ACC112 (cell line): Measurements from ENCODE around the gene CPVL.
A peak's percentile ranks its signal among the peaks of the same experiment; 100 is the strongest.

Source experiments
- H2AFZ ChIP-seq: fragments of 200-600 bp; sonication (generic); one replicate; pipeline ENCODE4 v1.6.0; 2017; ENCODE audit warnings: antibody characterized with exemption, low read length; ENCODE audit not compliant: unreplicated experiment
- H3K27ac ChIP-seq: fragments of 200-600 bp; sonication (generic); 2 replicates; pipeline ENCODE4 v1.5.1; 2014; ENCODE audit warnings: low read depth, mild to moderate bottlenecking, antibody characterized with exemption, low read length, moderate library complexity
- H3K27me3 ChIP-seq: fragments of 200-600 bp; sonication (generic); 2 replicates; pipeline ENCODE4 v1.6.1; 2014; ENCODE audit warnings: mild to moderate bottlenecking, antibody characterized with exemption, low read length, moderate library complexity, mixed read lengths; ENCODE audit not compliant: insufficient read depth
- H3K36me3 ChIP-seq: fragments of 200-600 bp; sonication (generic); 2 replicates; pipeline ENCODE4 v1.6.1; 2016; ENCODE audit warnings: mild to moderate bottlenecking, antibody characterized with exemption, low read length, moderate library complexity, mixed read lengths; ENCODE audit not compliant: insufficient read depth
- H3K4me1 ChIP-seq: fragments of 200-600 bp; sonication (generic); one replicate; pipeline ENCODE4 v1.6.1; 2016; ENCODE audit warnings: low read length, mixed read lengths; ENCODE audit not compliant: insufficient read depth, unreplicated experiment, control insufficient read depth
- H3K4me3 ChIP-seq: fragments of 200-600 bp; sonication (generic); 2 replicates; pipeline ENCODE4 v1.5.1; 2014; ENCODE audit warnings: mild to moderate bottlenecking, low read depth, low read length
- H3K79me2 ChIP-seq: fragments of 200-600 bp; sonication (generic); one replicate; pipeline ENCODE4 v1.6.0; 2016; ENCODE audit warnings: low read length; ENCODE audit not compliant: control insufficient read depth, unreplicated experiment, insufficient read depth

The CPVL gene

DNA sequence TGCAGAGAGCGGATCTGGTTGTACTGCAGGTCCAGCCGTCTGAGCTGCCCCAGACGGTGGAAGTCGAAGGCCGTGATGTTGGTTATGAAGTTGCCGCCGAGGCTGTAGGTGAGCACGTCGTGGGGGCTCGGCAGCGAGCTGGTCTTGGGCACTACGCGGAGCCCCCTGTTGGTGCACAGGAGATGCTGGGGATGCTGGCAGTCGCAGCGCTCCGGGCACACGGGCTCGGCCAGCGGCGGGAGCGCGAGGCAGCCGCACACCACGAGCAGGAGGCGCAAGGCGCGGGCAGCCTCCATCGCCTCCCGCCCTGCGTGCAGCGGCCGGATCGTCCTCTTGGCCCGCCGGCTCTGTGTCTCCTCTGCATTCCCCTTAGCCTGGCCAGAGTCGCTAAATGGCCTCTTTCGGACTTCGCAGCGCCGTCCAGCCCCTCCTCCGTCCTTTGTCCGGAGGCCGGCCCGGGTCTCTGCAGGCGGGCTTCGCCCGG, 188.5 kb downstream of the CPVL start:
- H3K4me1 ChIP-seq = no peaks in the 10 kb centered on the region
- H3K36me3 ChIP-seq = no peaks in the 10 kb centered on the region
- H3K27ac ChIP-seq = no peak overlapping the region
- H3K79me2 ChIP-seq = no peaks in the 10 kb centered on the region
- peak overlapping the region; percentile 60 for H3K4me3 ChIP-seq
- H3K27me3 ChIP-seq = peaks cover 55% of the 10 kb centered on the region
- H2AFZ ChIP-seq = no peak overlapping the region

DNA sequence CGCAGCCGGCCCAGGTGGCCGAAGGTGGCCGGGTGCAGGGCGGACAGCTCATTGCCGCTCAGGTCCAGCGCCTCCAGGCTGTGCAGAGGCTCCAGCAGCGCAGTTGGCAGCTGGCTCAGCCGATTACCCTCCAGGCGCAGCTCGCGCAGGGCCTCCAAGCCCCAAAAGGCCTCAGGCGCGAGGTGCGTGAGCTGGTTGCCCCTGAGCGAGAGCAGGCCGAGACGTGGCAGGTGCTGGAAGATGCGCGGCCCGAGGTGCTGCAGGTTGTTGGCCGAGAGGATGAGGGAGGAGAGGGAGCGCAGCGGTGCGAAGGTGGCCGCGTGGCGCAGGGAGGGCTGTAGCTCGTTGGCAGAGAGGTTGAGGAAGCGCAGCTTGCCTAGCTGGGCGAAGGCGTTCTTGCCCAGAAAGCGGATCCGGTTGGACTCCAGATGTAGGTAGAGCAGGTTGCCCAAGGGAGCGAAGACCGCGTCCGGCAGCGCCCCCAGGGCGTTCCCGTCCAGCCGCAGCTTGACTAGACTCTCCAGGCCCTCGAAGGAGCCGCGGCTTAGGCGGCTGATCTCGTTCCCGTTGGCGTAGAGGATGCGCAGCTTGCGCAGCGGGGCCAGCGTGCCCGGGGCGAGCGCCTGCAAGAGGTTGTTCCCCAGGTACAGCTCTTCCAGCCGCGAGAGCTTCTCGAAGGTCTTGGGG, 189.1 kb downstream of the CPVL start:
- Histone ChIP-seq H3K27ac (no peak overlapping the region), H3K79me2 (no peaks in the 10 kb centered on the region), H3K36me3 (no peaks in the 10 kb centered on the region), H3K27me3 (peaks cover 55% of the 10 kb centered on the region), H3K4me3 (peak overlapping the region; percentile 60), H2AFZ (no peak overlapping the region), H3K4me1 (no peaks in the 10 kb centered on the region)

DNA sequence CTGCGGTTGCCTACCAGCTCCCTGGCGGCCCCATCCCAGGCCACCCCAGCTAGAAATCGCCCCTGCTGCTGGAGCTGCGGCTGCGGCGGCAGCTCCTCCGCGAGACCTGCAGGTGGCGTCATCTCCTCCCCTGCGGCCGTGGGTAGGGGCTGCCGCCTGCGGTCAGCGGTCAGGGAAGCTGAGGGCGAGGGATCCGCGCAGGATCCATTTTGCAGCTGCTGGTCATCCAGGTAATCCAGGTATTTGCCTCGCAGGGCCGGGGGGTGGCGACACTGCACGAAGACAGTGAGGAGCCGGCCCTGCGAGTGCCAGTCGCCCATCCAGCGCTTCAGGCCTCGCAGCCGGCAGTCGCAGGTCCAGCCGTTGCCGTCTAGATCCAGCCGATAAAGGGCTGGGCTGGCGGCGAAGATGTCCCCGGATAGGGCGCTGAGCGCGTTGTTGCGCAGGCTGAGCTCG, 189.7 kb downstream of the CPVL start:
- Histone ChIP-seq H3K27ac (no peak overlapping the region), H3K4me1 (no peaks in the 10 kb centered on the region), H3K79me2 (no peaks in the 10 kb centered on the region), H3K36me3 (no peaks in the 10 kb centered on the region), H2AFZ (no peak overlapping the region), H3K27me3 (peaks cover 55% of the 10 kb centered on the region), H3K4me3 (peak overlapping the region; percentile 60)

DNA sequence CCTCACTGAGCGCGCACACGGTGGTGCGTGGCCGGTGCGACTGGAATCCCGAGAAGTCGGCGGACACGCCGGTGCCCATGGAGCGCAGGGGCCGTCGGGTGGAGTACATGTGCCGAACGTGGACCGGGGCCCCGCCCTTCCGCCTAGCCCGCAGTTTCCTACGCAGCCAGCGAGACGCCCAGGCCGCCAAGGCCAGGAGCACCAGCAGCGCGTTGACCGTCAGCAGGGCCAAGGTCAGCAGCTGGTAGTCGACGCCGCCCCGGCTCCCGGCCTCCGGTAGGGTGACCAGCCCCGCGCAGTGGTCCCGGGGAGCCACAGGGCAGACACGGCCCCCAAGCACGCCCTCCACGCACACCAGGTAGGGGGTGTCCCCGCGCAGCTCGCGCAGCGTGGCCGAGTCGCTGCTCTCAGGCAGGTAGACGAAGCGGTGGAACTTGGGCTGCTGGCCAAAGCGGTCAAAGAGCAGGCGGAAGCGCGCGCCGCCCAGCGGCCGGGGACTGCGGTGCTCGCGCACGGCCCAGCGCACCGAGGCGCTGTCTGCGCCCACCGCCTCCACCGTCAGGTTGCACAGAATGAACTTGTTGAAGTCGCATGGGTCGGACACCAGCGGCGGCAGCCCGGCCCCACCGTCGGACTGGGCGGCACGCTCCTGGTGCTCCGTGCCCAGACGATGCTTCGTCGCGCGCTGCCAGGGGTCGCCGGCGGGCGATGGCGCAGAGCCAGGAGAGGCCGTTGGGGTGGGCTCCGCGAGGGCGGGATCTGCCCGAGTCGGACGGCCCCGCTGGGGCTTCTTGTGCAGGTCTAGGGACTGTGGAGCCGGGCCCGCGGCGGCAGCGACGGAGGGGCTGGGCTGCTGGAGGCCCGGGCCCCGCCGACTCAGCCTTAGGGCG, 190.4 kb downstream of the CPVL start:
- H3K36me3 ChIP-seq = no peaks in the 10 kb centered on the region
- H3K4me1 ChIP-seq = no peaks in the 10 kb centered on the region
- H3K27ac ChIP-seq = no peak overlapping the region
- H2AFZ ChIP-seq = no peak overlapping the region
- H3K27me3 ChIP-seq = peaks cover 59% of the 10 kb centered on the region
- H3K4me3 ChIP-seq = peak overlapping the region; percentile 60
- no peaks in the 10 kb centered on the region for H3K79me2 ChIP-seq

DNA sequence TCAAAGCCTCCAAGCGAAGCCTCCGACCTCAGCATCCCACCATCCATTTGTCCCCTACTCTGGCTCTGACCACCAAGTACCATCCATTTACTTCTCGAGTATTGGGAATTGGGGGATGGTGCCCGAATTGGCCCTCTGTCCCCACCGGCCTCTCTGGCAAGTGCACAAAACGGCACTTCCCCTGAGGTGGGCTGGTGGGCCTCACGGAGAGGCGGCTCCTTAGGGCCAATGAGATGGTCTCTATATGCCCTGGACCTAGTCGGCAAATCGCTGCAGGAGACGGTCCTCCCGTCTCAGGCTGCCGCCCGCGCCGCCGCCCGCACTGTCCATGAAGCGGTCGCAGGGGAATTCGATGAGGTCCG, 191.0 kb downstream of the CPVL start:
- Histone ChIP-seq H2AFZ (no peak overlapping the region), H3K27me3 (peaks cover 61% of the 10 kb centered on the region), H3K27ac (no peak overlapping the region), H3K36me3 (no peaks in the 10 kb centered on the region), H3K4me1 (no peaks in the 10 kb centered on the region), H3K4me3 (no peak overlapping the region), H3K79me2 (no peaks in the 10 kb centered on the region)

DNA sequence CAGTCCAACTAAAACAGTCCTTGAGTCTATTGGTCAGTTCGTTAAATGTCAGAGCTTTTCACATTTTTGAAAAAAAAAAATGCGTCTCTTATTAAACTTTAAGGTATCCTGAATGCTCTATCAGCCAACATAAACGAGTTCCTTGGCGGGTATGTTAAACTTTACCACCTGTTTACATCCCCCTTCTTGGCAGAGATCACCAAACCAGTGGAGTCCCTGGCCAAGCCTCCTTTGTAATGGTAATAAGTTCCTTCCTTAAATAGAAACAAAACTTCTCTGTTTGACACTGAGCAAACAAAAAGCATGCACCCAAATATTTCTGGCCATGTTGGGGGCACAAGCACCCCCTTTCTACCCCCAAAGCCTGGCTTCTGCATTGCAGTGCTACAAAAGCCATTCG, 191.4 kb downstream of the CPVL start:
- Histone ChIP-seq H3K4me3 (no peak overlapping the region), H3K4me1 (no peaks in the 10 kb centered on the region), H3K79me2 (no peaks in the 10 kb centered on the region), H3K27me3 (peaks cover 58% of the 10 kb centered on the region), H3K27ac (no peak overlapping the region), H2AFZ (no peak overlapping the region), H3K36me3 (no peaks in the 10 kb centered on the region)

DNA sequence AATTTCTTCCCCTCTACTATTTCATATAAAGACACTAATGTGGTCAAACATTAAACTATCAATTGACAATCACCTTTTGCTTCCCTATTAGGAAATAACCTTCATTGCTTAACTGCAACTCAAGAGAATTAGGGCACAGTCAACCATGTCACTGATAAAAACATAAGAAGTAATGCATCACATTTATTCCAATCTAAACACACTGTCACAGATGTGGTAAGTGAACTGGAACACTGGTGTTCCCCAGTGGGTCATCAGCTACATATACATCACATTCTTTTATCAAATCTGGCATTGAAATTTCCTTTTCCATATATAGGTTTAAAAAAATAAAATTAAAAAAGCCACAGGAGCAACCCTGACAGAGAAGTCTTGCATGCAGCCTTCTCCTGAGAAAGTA, 191.9 kb downstream of the CPVL start:
- Histone ChIP-seq H3K27ac (no peak overlapping the region), H3K4me3 (no peak overlapping the region), H2AFZ (no peak overlapping the region), H3K4me1 (no peaks in the 10 kb centered on the region), H3K79me2 (no peaks in the 10 kb centered on the region), H3K27me3 (peaks cover 54% of the 10 kb centered on the region), H3K36me3 (no peaks in the 10 kb centered on the region)

DNA sequence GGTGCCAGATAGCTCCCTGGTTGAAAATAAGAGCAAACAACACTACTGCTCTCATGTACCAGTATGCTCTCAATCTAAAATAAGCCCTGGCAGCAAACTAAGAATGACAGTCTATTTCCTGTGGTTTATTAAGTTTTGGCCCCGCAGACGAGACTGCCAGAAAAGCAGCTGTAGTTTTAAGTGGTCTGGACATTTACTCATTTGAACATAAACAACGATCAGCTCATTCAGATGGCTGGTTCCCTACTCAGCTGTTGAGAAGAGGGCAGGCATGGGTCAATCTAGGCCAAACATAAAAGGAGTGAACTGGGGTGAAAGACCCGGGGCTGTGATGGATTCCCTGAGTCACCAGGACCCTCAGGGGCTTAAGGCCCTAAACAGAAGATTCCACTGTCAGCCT, 192.7 kb downstream of the CPVL start:
- H3K27me3 ChIP-seq = peaks cover 48% of the 10 kb centered on the region
- H2AFZ ChIP-seq = no peak overlapping the region

More for the DNA sequence above, 192.7 kb downstream of the CPVL start:
- no peaks in the 10 kb centered on the region for H3K36me3 ChIP-seq
- H3K4me1 ChIP-seq = no peaks in the 10 kb centered on the region
- H3K27ac ChIP-seq = no peak overlapping the region
- no peak overlapping the region for H3K4me3 ChIP-seq
- H3K79me2 ChIP-seq = no peaks in the 10 kb centered on the region
